ENCODE results near the gene CCDC90B.

CCDC90B gene

DNA sequence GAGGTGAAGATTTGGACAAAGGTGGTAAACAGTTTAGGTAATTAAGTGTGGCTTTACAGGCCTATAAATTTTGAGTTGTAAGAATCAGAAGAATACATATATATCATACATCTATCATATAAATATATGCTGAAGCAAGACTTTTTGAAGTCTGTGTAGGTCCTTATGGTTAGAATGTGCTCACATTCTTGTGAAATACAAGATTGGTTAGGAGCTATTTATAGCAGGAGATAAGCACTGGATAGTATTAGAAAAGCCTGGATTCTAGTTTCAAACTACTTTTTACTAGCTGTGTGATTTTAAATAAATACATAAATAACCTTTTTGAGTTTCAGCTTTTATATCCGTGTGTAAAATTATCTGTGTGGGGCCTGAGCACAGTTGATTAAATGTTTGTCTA is 50.3 kb downstream of the CCDC90B start:
- no peak for DNase-seq (ENCODE audit: low spot score)

DNA sequence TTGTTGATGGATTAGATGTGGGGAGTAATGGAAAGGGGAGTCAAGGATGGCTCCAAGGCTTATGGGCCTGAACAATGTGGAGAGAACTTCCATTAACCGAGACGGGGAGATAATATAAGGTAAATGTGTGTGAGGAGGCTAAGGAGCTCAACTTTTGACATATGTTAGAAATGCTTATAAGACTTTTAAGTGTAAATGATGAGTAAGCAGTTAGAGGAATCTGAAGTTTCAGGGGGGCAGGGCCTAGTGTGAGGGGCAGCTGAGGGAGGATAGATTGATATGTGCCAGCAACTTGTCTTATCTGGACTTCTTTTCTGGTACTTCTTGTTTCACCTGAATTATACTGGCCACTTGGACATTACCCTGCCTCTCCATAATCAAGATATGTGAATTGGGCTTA is 62.7 kb downstream of the CCDC90B start:
- no peak for DNase-seq (ENCODE audit: low spot score)

DNA sequence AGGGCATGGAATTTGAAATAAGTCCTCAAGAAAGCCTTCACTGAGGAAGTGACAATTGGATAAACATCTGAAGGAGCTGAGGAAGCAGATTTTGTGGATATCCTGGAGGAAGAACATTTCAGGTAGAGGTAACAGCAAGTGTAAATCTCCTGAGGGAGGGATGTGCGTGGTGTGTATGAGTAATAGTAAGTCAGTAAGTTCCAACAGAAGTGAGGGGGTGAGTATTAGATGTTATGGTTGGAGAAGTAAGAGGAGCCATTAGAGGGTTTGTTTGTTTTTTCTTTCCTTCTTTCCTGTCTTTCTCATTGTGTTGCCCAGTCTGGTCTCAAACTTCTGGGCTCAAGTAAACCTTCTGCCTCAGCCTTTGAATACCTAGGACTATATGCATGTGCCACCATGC is 63.7 kb downstream of the CCDC90B start:
- no peak for DNase-seq (ENCODE audit: low spot score)

DNA sequence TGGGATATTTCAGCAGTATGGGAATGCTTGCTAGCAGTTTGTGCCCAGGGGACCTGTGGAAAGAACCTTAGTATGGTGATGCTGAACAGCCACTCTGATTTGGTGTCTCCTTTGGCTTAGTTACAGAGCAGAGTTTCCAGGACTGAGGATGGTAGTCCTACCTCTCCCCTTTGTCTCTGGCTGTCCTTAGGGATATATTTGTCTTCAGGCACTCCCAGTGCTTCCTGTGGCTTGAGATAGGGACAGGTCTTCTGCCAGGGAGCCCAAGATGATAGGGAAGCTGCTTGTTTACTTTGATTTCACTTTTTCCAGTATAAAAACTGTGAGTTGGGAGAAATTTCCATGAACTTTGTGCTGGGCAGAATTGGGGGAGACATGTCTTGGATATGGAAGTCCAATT is 64.5 kb downstream of the CCDC90B start:
- DNase-seq (ENCODE audit: low spot score) = no peak

DNA sequence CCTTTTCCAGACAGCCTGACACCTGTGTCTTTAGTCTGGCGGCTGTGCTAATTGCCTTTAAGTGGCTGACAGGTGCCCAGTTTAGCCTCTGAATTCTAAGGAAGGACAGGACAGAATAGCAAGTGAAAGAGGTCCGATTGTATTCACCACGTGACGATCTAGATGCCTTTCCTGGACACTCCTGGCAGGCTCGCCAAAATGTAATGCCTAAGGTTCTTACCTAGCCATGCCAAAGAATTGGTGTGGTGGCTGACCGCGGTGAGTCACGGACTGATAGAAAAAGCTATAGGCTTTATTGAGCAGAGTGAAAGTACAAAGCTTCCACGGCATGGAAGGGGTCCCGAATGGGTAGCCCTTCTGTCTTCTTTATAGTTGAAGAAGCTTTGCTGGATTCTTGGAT is 65.9 kb downstream of the CCDC90B start:
- no peak for DNase-seq (ENCODE audit: low spot score)

DNA sequence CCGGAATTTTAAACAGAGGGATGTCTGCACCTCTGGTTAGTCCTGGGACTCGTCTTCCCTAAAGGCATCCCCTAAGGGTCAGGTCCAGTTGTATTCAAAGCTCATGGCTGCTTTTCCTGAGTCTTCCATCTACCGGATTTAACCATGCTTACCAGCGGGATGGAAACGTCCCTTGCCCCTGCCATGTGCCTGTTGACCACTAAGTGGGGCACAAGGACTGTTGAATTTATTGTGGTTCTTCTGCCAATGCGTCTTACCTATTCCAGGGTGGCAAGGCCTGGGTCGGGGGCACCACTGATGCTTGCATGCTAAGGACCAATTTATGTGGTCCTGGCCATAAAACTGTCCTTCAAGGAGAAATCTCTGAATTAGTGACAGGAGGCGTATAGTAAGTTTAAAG is 67.1 kb downstream of the CCDC90B start:
- no peak for DNase-seq (ENCODE audit: low spot score)

Data from AG08396 (cell line).